Measurements from ENCODE around the gene SNRNP70. TPM values are rescaled to one million over a fixed set of nuclear protein-coding genes. Genes with fewer than 3 reads are reported as not detected.
"Not testable (repeated sequence)": the region's sequence is repeated elsewhere in the genome, so short reads cannot be mapped to it uniquely, and the experiment has no call there.

The SNRNP70 gene
- total RNA-seq (ENCODE audit: unreplicated experiment): 300 TPM
- long read RNA-seq, transcript SNRNP70-203 (3 exons, 3,221 nt): minor isoform, 24 of 111 reads
- long read RNA-seq, transcript SNRNP70-201 (10 exons, 1,603 nt): minor isoform, 15 of 111 reads
- long read RNA-seq, transcript SNRNP70-206 (10 exons, 1,574 nt): major isoform, 50 of 111 reads
- long read RNA-seq, partial matches to known transcripts: 13 of 111 reads
- long read RNA-seq, other reads (novel, unspliced or antisense): 9 of 111 reads

GRCh38 chr19:49085020-49085867 lies at the start of gene SNRNP70:
Gene SNRNP70 (plus strand): TSS chr19:49085451. CDS start chr19:49086415, 964 bp downstream.
- Mint-ChIP-seq H3K27me3 (ENCODE audit: unreplicated experiment) (peaks cover 10% of the 10 kb centered on the region), H3K4me1 (ENCODE audit: low read depth, unreplicated experiment) (peaks cover 9% of the 10 kb centered on the region), H3K27ac (ENCODE audit: unreplicated experiment) (peak within 1 kb of the TSS; percentile 89), H3K9me3 (ENCODE audit: unreplicated experiment) (peaks cover 17% of the 10 kb centered on the region), H3K36me3 (ENCODE audit: unreplicated experiment) (no peaks in the 10 kb centered on the region), H3K4me3 (ENCODE audit: unreplicated experiment) (peak within 1 kb of the TSS; percentile 99)
- DNase-seq: peak; percentile 100
- TF ChIP-seq, protein P1, sequence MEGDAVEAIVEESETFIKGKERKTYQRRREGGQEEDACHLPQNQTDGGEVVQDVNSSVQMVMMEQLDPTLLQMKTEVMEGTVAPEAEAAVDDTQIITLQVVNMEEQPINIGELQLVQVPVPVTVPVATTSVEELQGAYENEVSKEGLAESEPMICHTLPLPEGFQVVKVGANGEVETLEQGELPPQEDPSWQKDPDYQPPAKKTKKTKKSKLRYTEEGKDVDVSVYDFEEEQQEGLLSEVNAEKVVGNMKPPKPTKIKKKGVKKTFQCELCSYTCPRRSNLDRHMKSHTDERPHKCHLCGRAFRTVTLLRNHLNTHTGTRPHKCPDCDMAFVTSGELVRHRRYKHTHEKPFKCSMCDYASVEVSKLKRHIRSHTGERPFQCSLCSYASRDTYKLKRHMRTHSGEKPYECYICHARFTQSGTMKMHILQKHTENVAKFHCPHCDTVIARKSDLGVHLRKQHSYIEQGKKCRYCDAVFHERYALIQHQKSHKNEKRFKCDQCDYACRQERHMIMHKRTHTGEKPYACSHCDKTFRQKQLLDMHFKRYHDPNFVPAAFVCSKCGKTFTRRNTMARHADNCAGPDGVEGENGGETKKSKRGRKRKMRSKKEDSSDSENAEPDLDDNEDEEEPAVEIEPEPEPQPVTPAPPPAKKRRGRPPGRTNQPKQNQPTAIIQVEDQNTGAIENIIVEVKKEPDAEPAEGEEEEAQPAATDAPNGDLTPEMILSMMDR (IDR thresholded peaks at IDR 0.05; ENCODE audit: partially characterized antibody, unreplicated experiment): no peak

- H3K4me1 Mint-ChIP-seq (ENCODE audit: low read depth, unreplicated experiment); H3K36me3 Mint-ChIP-seq (ENCODE audit: unreplicated experiment); DNase-seq; H3K4me3 Mint-ChIP-seq (ENCODE audit: unreplicated experiment); H3K27ac Mint-ChIP-seq (ENCODE audit: unreplicated experiment); H3K27me3 Mint-ChIP-seq (ENCODE audit: unreplicated experiment); H3K9me3 Mint-ChIP-seq (ENCODE audit: unreplicated experiment): not testable (repeated sequence)
- TF ChIP-seq, protein P1 (IDR thresholded peaks at IDR 0.05; ENCODE audit: partially characterized antibody, unreplicated experiment): peak; percentile 56
These were observed 48.4 kb upstream of the SNRNP70 start, which contains the start of gene CGB1 for GRCh38 chr19:49036815-49037214. Gene CGB1 (minus strand): TSS chr19:49036895. CDS start chr19:49036711, 184 bp downstream.

GRCh38 chr19:49038111-49038510 lies 47.1 kb upstream of the SNRNP70 start:
- not testable (repeated sequence) for H3K4me3 Mint-ChIP-seq (ENCODE audit: unreplicated experiment); H3K9me3 Mint-ChIP-seq (ENCODE audit: unreplicated experiment); H3K36me3 Mint-ChIP-seq (ENCODE audit: unreplicated experiment); DNase-seq; H3K27ac Mint-ChIP-seq (ENCODE audit: unreplicated experiment); H3K4me1 Mint-ChIP-seq (ENCODE audit: low read depth, unreplicated experiment); H3K27me3 Mint-ChIP-seq (ENCODE audit: unreplicated experiment)

GRCh38 chr19:49038557-49039276 lies 46.5 kb upstream of the SNRNP70 start:
- not testable (repeated sequence) for H3K9me3 Mint-ChIP-seq (ENCODE audit: unreplicated experiment); H3K27ac Mint-ChIP-seq (ENCODE audit: unreplicated experiment); DNase-seq; H3K36me3 Mint-ChIP-seq (ENCODE audit: unreplicated experiment); H3K4me1 Mint-ChIP-seq (ENCODE audit: low read depth, unreplicated experiment); H3K4me3 Mint-ChIP-seq (ENCODE audit: unreplicated experiment); H3K27me3 Mint-ChIP-seq (ENCODE audit: unreplicated experiment)

DNA sequence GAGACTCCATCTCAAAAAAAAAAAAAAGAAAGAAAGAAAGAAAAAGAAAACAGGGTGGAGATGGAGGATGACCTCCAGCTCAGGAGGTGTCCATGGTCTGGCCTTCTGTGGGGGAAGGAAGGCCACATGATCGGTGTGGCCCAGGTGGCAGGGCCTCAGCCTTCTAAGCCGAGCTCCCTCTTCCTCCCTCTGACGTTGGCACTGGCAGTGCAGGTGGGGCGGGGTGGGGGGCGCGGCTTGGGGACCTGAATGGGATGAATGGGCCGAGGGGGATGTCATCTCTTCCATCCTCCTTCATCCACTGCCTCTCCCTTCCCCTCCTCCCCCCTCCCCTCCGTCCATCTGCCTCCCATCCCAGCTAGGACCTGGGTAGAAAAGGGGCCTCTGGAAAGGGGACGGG lies 45.5 kb upstream of the SNRNP70 start:
- H3K27me3 Mint-ChIP-seq (ENCODE audit: unreplicated experiment); H3K36me3 Mint-ChIP-seq (ENCODE audit: unreplicated experiment); DNase-seq; H3K4me3 Mint-ChIP-seq (ENCODE audit: unreplicated experiment); H3K27ac Mint-ChIP-seq (ENCODE audit: unreplicated experiment); H3K9me3 Mint-ChIP-seq (ENCODE audit: unreplicated experiment); H3K4me1 Mint-ChIP-seq (ENCODE audit: low read depth, unreplicated experiment): not testable (repeated sequence)

- H3K27ac Mint-ChIP-seq (ENCODE audit: unreplicated experiment): no peak overlapping the region
- TF ChIP-seq, protein P1 (IDR thresholded peaks at IDR 0.05; ENCODE audit: partially characterized antibody, unreplicated experiment): no peak
- H3K36me3 Mint-ChIP-seq (ENCODE audit: unreplicated experiment): peaks cover 3% of the 10 kb centered on the region
- H3K4me1 Mint-ChIP-seq (ENCODE audit: low read depth, unreplicated experiment): no peaks in the 10 kb centered on the region
- no peaks in the 10 kb centered on the region for H3K27me3 Mint-ChIP-seq (ENCODE audit: unreplicated experiment)
- no peak for DNase-seq
- no peak overlapping the region for H3K4me3 Mint-ChIP-seq (ENCODE audit: unreplicated experiment)
- H3K9me3 Mint-ChIP-seq (ENCODE audit: unreplicated experiment): peaks cover 3% of the 10 kb centered on the region
These were observed 43.1 kb upstream of the SNRNP70 start for GRCh38 chr19:49042177-49042576.

DNA sequence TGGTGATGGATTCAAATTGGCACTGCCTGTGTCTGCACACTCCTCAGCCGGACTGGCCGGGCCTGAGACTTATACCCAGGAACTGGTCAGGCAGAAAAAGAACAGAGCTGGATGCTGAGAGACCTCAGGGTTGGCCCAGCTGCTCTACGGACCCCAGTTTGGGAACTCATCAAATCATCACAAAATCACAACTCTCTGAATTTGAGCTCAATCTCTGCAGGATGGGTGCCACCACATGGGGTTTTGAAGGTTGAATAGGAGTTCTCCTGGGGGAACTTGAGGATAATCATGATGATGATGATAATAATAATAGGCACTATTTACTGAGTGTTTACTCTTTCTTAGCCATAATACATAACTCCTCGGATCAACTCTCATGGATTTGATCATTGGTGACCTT lies 42.6 kb upstream of the SNRNP70 start:
- H3K4me1 Mint-ChIP-seq (ENCODE audit: low read depth, unreplicated experiment); H3K27me3 Mint-ChIP-seq (ENCODE audit: unreplicated experiment); DNase-seq; H3K36me3 Mint-ChIP-seq (ENCODE audit: unreplicated experiment); H3K9me3 Mint-ChIP-seq (ENCODE audit: unreplicated experiment); H3K27ac Mint-ChIP-seq (ENCODE audit: unreplicated experiment); H3K4me3 Mint-ChIP-seq (ENCODE audit: unreplicated experiment): not testable (repeated sequence)

DNA sequence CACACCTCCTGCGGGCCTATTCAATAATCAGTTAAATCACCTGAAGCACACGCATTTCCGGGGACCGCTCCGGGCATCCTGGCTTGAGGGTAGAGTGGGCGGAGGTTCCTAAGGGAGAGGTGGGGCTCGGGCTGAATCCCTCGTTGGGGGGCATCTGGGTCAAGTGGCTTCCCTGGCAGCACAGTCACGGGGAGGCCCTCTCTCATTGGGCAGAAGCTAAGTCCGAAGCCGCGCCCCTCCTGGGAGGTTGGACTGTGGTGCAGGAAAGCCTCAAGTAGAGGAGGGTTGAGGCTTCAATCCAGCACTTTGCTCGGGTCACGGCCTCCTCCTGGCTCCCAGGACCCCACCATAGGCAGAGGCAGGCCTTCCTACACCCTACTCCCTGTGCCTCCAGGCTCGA lies 41.7 kb upstream of the SNRNP70 start, which contains the start of gene CGB5:
CGB5 (plus strand) TSS at position 301 of the 400 bp plus-strand sequence. CDS start 362 bp downstream, outside the sequence.
- not testable (repeated sequence) for H3K4me3 Mint-ChIP-seq (ENCODE audit: unreplicated experiment); H3K9me3 Mint-ChIP-seq (ENCODE audit: unreplicated experiment); H3K36me3 Mint-ChIP-seq (ENCODE audit: unreplicated experiment); H3K4me1 Mint-ChIP-seq (ENCODE audit: low read depth, unreplicated experiment); DNase-seq; H3K27ac Mint-ChIP-seq (ENCODE audit: unreplicated experiment); H3K27me3 Mint-ChIP-seq (ENCODE audit: unreplicated experiment)

- H3K4me1 Mint-ChIP-seq (ENCODE audit: low read depth, unreplicated experiment); H3K36me3 Mint-ChIP-seq (ENCODE audit: unreplicated experiment); DNase-seq; H3K27me3 Mint-ChIP-seq (ENCODE audit: unreplicated experiment); H3K9me3 Mint-ChIP-seq (ENCODE audit: unreplicated experiment); H3K4me3 Mint-ChIP-seq (ENCODE audit: unreplicated experiment): not testable (repeated sequence)
- peak within 1 kb of the TSS; percentile 25 for H3K27ac Mint-ChIP-seq (ENCODE audit: unreplicated experiment)
These were observed 36.2 kb upstream of the SNRNP70 start, which contains the start of gene CGB8 for GRCh38 chr19:49049011-49049410. Gene CGB8 (minus strand): TSS chr19:49049111. CDS start chr19:49048739, 372 bp downstream.

Data from glutamatergic neuron (in vitro differentiated cells).